DND-41 (cell line): ENCODE data around the gene ARHGAP26.

Experiments
- ATAC-seq: fragments of 200-7000 bp; cut with Tn5 transposase; 3 replicates; pipeline ENCODE4 v1.9.1; 2021; ENCODE audit warnings: low read depth; ENCODE audit not compliant: insufficient read depth
- DNase-seq: peaks from one replicate; pipeline ENCODE4 v3.0.0-alpha.2; 2020
- H2AFZ ChIP-seq: 2 replicates; pipeline ENCODE4 v1.6.0; 2012; ENCODE audit warnings: low read depth, low read length
- H3K27ac ChIP-seq: 2 replicates; pipeline ENCODE4 v1.5.1; 2012; ENCODE audit warnings: low read length, inconsistent platforms
- H3K27me3 ChIP-seq: fragments of 200-600 bp; sonication (generic); 2 replicates; pipeline ENCODE4 v1.6.0; 2012; ENCODE audit warnings: low read length, mild to moderate bottlenecking, inconsistent platforms; ENCODE audit not compliant: insufficient read depth, poor library complexity
- H3K36me3 ChIP-seq: 2 replicates; pipeline ENCODE4 v1.5.1; 2012; ENCODE audit warnings: low read length, inconsistent platforms; ENCODE audit not compliant: insufficient read depth
- H3K4me1 ChIP-seq: 2 replicates; pipeline ENCODE4 v1.5.1; 2012; ENCODE audit warnings: mild to moderate bottlenecking, low read length; ENCODE audit not compliant: insufficient read depth
- H3K4me2 ChIP-seq: 2 replicates; pipeline ENCODE4 v1.6.0; 2012; ENCODE audit warnings: mild to moderate bottlenecking, moderate library complexity, low read length, inconsistent platforms; ENCODE audit not compliant: insufficient read depth
- H3K4me3 ChIP-seq, 2 experiments: fragments of 200-600 bp in 1 of 2; shearing (Covaris generic) in 1 of 2; 2 replicates each; pipeline ENCODE4 v1.5.1; 2012 to 2016; ENCODE audit warnings: inconsistent platforms in 2 of 2, low read length in 2 of 2, mild to moderate bottlenecking in 2 of 2, low read depth in 1 of 2, moderate library complexity in 1 of 2
- H3K79me2 ChIP-seq: 2 replicates; pipeline ENCODE4 v1.6.0; 2012; ENCODE audit warnings: low read length, inconsistent platforms; ENCODE audit not compliant: insufficient read depth
- H3K9ac ChIP-seq: 2 replicates; pipeline ENCODE4 v1.6.0; 2012; ENCODE audit warnings: low read depth, mild to moderate bottlenecking, inconsistent platforms, low read length, moderate library complexity
- H3K9me3 ChIP-seq: 2 replicates; pipeline ENCODE4 v1.5.1; 2012; ENCODE audit warnings: low read length, moderate library complexity, mild to moderate bottlenecking, inconsistent platforms; ENCODE audit not compliant: insufficient read depth, severe bottlenecking
- H4K20me1 ChIP-seq: 2 replicates; pipeline ENCODE4 v1.6.0; 2012; ENCODE audit warnings: low read length; ENCODE audit not compliant: insufficient read depth
- EZH2 ChIP-seq: IDR thresholded peaks from 3 replicates; pipeline ENCODE4 v1.6.1; 2012; ENCODE audit warnings: borderline replicate concordance, low read depth, mild to moderate bottlenecking, moderate library complexity, low read length, inconsistent platforms; ENCODE audit not compliant: severe bottlenecking
- TF ChIP-seq, protein P1 (sequence below): IDR thresholded peaks from 2 replicates; pipeline ENCODE4 v1.5.1; 2012; ENCODE audit warnings: borderline replicate concordance, low read length, moderate library complexity, mild to moderate bottlenecking; ENCODE audit not compliant: poor library complexity, severe bottlenecking; ENCODE audit errors: extremely low read depth

ARHGAP26 gene

DNA sequence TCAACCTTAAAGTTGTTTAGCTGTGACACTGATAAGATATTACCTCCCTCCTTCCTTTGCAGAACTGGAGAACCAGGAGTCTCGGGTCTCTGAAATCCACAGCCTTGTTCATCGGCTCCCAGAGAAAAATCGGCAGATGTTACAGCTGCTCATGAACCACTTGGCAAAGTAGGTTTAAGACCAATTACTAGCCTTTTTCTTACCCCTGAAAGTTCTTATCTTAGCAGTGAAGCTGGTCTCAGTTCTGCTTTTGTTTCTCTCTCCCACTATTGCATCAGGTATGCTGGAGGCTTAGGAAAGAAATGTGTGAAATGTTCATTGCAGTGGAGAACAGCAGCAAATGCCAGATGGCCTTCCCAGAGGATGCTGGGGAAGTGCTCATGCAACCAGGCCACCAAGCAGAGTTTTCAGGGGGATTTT, 287.4 kb downstream of the ARHGAP26 start:
- ATAC-seq (no peak), DNase-seq (no peak)
- H3K9me3 ChIP-seq, result no peaks in the 10 kb centered on the region
- no peaks in the 10 kb centered on the region for H3K27me3 ChIP-seq
- no peaks in the 10 kb centered on the region for H3K79me2 ChIP-seq
- no peak overlapping the region for H3K4me2 ChIP-seq
- H3K27ac ChIP-seq, result no peak overlapping the region
- H2AFZ ChIP-seq, result no peak overlapping the region
- H3K36me3 ChIP-seq, result peaks cover 33% of the 10 kb centered on the region
- H3K9ac ChIP-seq, result no peak overlapping the region
- H4K20me1 ChIP-seq, result no peaks in the 10 kb centered on the region
- TF ChIP-seq, protein P1, sequence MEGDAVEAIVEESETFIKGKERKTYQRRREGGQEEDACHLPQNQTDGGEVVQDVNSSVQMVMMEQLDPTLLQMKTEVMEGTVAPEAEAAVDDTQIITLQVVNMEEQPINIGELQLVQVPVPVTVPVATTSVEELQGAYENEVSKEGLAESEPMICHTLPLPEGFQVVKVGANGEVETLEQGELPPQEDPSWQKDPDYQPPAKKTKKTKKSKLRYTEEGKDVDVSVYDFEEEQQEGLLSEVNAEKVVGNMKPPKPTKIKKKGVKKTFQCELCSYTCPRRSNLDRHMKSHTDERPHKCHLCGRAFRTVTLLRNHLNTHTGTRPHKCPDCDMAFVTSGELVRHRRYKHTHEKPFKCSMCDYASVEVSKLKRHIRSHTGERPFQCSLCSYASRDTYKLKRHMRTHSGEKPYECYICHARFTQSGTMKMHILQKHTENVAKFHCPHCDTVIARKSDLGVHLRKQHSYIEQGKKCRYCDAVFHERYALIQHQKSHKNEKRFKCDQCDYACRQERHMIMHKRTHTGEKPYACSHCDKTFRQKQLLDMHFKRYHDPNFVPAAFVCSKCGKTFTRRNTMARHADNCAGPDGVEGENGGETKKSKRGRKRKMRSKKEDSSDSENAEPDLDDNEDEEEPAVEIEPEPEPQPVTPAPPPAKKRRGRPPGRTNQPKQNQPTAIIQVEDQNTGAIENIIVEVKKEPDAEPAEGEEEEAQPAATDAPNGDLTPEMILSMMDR, result no peak
- no peak for TF ChIP-seq EZH2
- H3K4me1 ChIP-seq, result no peaks in the 10 kb centered on the region
- H3K4me3 ChIP-seq, result no peak overlapping the region

DNA sequence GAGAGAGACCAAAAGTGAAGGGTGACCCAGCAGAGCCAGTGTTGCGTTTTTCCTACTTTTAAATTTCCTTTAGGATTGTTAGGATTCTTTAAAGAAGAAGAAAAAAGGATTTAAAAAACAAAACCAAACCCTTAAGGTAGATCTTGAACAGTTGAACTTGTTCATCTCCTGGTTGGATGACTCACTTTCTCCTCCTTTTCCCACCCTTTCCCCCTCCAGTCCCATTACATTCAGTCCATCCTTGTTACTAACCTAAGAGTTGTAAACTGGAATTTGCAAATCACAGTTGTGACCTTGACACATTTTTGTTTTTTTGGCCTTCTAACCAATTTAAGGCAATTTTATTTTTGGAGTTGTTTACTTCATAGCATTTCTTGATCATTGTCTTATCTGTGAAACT, 289.2 kb downstream of the ARHGAP26 start:
- H3K79me2 ChIP-seq, result no peaks in the 10 kb centered on the region
- peaks cover 32% of the 10 kb centered on the region for H3K36me3 ChIP-seq
- no peaks in the 10 kb centered on the region for H3K27me3 ChIP-seq
- TF ChIP-seq, protein P1, result no peak
- no peak for TF ChIP-seq EZH2
- no peak overlapping the region for H3K4me3 ChIP-seq
- no peak for ATAC-seq
- no peak overlapping the region for H2AFZ ChIP-seq
- no peak overlapping the region for H3K4me2 ChIP-seq
- H3K9me3 ChIP-seq, result no peaks in the 10 kb centered on the region
- H3K4me1 ChIP-seq, result no peaks in the 10 kb centered on the region
- no peak overlapping the region for H3K9ac ChIP-seq
- H4K20me1 ChIP-seq, result no peaks in the 10 kb centered on the region
- DNase-seq, result no peak
- no peak overlapping the region for H3K27ac ChIP-seq

DNA sequence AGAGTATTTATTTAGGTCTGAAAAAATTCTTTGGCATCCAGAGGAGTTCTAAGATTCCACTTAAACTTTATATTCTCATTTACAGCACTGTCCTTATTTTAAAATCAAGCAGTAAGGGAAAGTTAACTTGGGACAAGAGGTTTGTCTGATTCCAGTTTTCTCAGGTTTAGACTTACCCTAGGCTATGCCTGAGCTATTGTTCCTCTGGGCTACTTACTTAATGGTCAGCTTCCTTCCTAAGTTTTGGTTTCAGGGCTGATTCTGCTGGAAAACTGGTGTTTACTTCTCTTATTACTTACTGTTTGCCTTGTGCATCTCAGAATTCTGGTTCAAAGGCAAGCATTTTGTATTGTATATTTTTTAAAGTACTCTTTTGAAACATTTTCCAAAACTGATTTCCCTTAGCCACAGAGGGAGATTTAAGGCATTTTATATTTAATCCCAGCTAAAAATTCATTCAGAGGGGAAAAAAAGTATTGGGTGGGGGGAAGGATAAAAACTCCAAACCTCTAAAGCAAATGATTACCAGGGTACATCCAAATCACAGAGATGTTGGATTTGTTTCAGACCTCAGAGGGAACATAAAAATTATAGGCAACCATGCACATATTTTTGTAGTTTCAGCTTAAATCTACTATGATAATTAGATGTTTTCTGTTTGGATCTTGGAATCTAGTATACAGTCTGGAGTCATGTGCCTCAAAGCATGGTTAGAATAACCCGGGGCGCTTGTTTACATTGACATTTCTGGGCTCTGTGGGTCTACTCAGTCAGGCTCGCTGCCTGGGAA, 290.0 kb downstream of the ARHGAP26 start:
- Histone ChIP-seq H3K27me3 (no peaks in the 10 kb centered on the region), H3K27ac (no peak overlapping the region), H3K9me3 (no peaks in the 10 kb centered on the region), H3K36me3 (peaks cover 28% of the 10 kb centered on the region), H3K4me3 (no peak overlapping the region), H3K4me2 (no peak overlapping the region), H3K4me1 (no peaks in the 10 kb centered on the region), H4K20me1 (no peaks in the 10 kb centered on the region), H2AFZ (no peak overlapping the region), H3K79me2 (no peaks in the 10 kb centered on the region), H3K9ac (no peak overlapping the region)
- ATAC-seq, result no peak
- no peak for TF ChIP-seq EZH2
- TF ChIP-seq, protein P1, result no peak
- no peak for DNase-seq
